AG04450 (cell line): Measurements from ENCODE around the gene NME7. TPM values are rescaled to one million over a fixed set of nuclear protein-coding genes. Genes with fewer than 3 reads are reported as not detected.
"Not testable (repeated sequence)": the region's sequence is repeated elsewhere in the genome, so short reads cannot be mapped to it uniquely, and the experiment has no call there.

Experiments used
- CTCF ChIA-PET: fragments of 300-600, 350-600 bp; formaldehyde crosslinking; extraction: SDS; loops from one replicate; lab custom pipeline; 2022; ENCODE audit warnings: antibody characterized with exemption, inconsistent platforms; lab: Charles Lee
- POLR2A ChIA-PET: fragments of 350-600 bp; formaldehyde crosslinking; extraction: SDS; loops from one replicate; lab custom pipeline; 2021; ENCODE audit warnings: antibody characterized with exemption, inconsistent platforms; lab: Yijun Ruan, JAX
- DNase-seq: peaks from one replicate; pipeline ENCODE4 v3.0.0-alpha.2; 2011; ENCODE audit warnings: low read depth, low spot score
- H3K27ac ChIP-seq: one replicate; pipeline ENCODE4 v1.5.1; 2012; ENCODE audit warnings: low read depth, low read length, control low read depth
- H3K27me3 ChIP-seq: one replicate; pipeline ENCODE4 v1.6.0; 2012; ENCODE audit warnings: low read length; ENCODE audit not compliant: control insufficient read depth, insufficient read depth
- H3K4me3 ChIP-seq: 2 replicates; pipeline ENCODE4 v1.5.1; 2011; ENCODE audit warnings: mild to moderate bottlenecking, low read depth, low read length, control low read depth
- H3K9me3 ChIP-seq: 2 replicates; pipeline ENCODE4 v1.5.1; 2012; ENCODE audit warnings: low read length; ENCODE audit not compliant: control insufficient read depth, insufficient read depth
- CTCF ChIP-seq: IDR thresholded peaks from 2 replicates; pipeline ENCODE4 v1.5.1; 2011; ENCODE audit warnings: low read depth, low read length, control low read depth, inconsistent platforms
- polyA plus RNA-seq: library from polyadenylated mRNA; depleted of rRNA; stranded (reverse); fragments of >200 nt; gene quantifications from 2 replicates; pipeline ENCODE4 v1.2.3, GENCODE V29; 2011

The NME7 gene
- polyA plus RNA-seq, 1 experiment = 27.3 TPM

- ChIA-PET POLR2A (no interaction called here), CTCF (interaction anchor here (0.5 to 2.2 kb wide), 2 partner anchors 9 to 899 kb away, joined by 4 to 20 read pairs; no protein-coding TSS in a partner anchor)
- Histone ChIP-seq H3K27me3 (no peaks in the 10 kb centered on the region), H3K27ac (no peak overlapping the region), H3K4me3 (no peak overlapping the region), H3K9me3 (no peaks in the 10 kb centered on the region; the same call in none of the 2 replicates)
- TF ChIP-seq CTCF = no peak
- no peak for DNase-seq
These were observed 27.8 kb downstream of the NME7 start for GRCh38 chr1:169339773-169340172.

GRCh38 chr1:169338617-169339016 lies 29.0 kb downstream of the NME7 start:
- POLR2A ChIA-PET = no interaction called here
- H3K27ac ChIP-seq = no peak overlapping the region
- no peak overlapping the region for H3K4me3 ChIP-seq
- H3K27me3 ChIP-seq = no peaks in the 10 kb centered on the region
- CTCF ChIA-PET = interaction anchor here (2.2 kb wide), 1 partner anchor 10 kb away, joined by 20 read pairs; no protein-coding TSS in a partner anchor
- no peaks in the 10 kb centered on the region; the same call in none of the 2 replicates for H3K9me3 ChIP-seq
- TF ChIP-seq CTCF = no peak
- no peak for DNase-seq

GRCh38 chr1:169336947-169337715 lies 30.5 kb downstream of the NME7 start:
- POLR2A ChIA-PET, H3K27me3 ChIP-seq, H3K4me3 ChIP-seq, H3K9me3 ChIP-seq, DNase-seq, H3K27ac ChIP-seq: not testable (repeated sequence)
- CTCF ChIA-PET = interaction anchor here (1.0 kb wide), 1 partner anchor 734 kb away, joined by 3 read pairs; no protein-coding TSS in a partner anchor

GRCh38 chr1:169334727-169335126 lies 32.9 kb downstream of the NME7 start:
- H3K9me3 ChIP-seq, H3K4me3 ChIP-seq, POLR2A ChIA-PET, DNase-seq, H3K27ac ChIP-seq, H3K27me3 ChIP-seq: not testable (repeated sequence)
- CTCF ChIA-PET = interaction anchor here (1.7 kb wide), 1 partner anchor 13 kb away, joined by 4 read pairs; no protein-coding TSS in a partner anchor

GRCh38 chr1:169330927-169331326 lies 36.7 kb downstream of the NME7 start:
- CTCF ChIA-PET = no interaction called here
- no peak overlapping the region for H3K4me3 ChIP-seq
- TF ChIP-seq CTCF = no peak
- no peak overlapping the region for H3K27ac ChIP-seq
- H3K9me3 ChIP-seq = no peaks in the 10 kb centered on the region
- no peaks in the 10 kb centered on the region for H3K27me3 ChIP-seq
- DNase-seq = no peak
- POLR2A ChIA-PET = no interaction called here

- ChIA-PET CTCF (interaction anchor here (0.7 kb wide), 1 partner anchor 18 kb away, joined by 8 read pairs; no protein-coding TSS in a partner anchor), POLR2A (no interaction called here)
- Histone ChIP-seq H3K27ac (no peak overlapping the region), H3K4me3 (no peak overlapping the region), H3K27me3 (no peaks in the 10 kb centered on the region), H3K9me3 (no peaks in the 10 kb centered on the region)
- no peak for TF ChIP-seq CTCF
- no peak for DNase-seq
These were observed 38.2 kb downstream of the NME7 start for GRCh38 chr1:169329383-169329782.
